Adrenal gland (tissue), 12 donors: ENCODE measurements around the gene PIGB. TPM values are rescaled to one million over a fixed set of nuclear protein-coding genes. Genes with fewer than 3 reads are reported as not detected.

ENCODE experiments used
- DNase-seq, 7 donors: peaks; one replicate each; pipeline ENCODE4 v3.0.0-alpha.2; 2019 to 2020
- H3K27ac ChIP-seq, 5 donors: fragments of 200-600 bp; sonication (generic) in 4 of 5; 1 replicate in 3 of 5; 2 replicates in 2 of 5; pipeline versions ENCODE4 v1.5.1 to v1.8.0; 2016 to 2020; ENCODE audit warnings: mild to moderate bottlenecking in 1 of 5
- H3K27me3 ChIP-seq: fragments of 200-600 bp; 2 replicates; pipeline ENCODE4 v1.8.0; 2021
- H3K36me3 ChIP-seq, 2 donors: fragments of 200-600 bp; replicated peaks in 1 of 2; 1 replicate in 1 of 2; 2 replicates in 1 of 2; pipeline versions ENCODE4 v1.5.1 to v1.8.0; 2018 to 2022
- H3K4me1 ChIP-seq, 2 donors: fragments of 200-600 bp; replicated peaks in 1 of 2; 1 replicate in 1 of 2; 2 replicates in 1 of 2; pipeline versions ENCODE4 v1.5.1 to v1.8.0; 2018 to 2021
- H3K4me3 ChIP-seq, 4 donors: fragments of 200-600 bp; sonication (generic) in 3 of 4; one replicate each; pipeline ENCODE4 v1.5.1; 2016 to 2018
- H3K9me3 ChIP-seq, 3 donors: fragments of 200-600 bp; sonication (generic) in 1 of 3; replicated peaks in 1 of 3; 1 replicate in 2 of 3; 2 replicates in 1 of 3; pipeline versions ENCODE4 v1.5.1 to v1.8.0; 2016 to 2021
- CTCF ChIP-seq, 6 experiments: fragments of 450-650 bp in 4 of 6; fragments of 200-600 bp in 2 of 6; sonication (generic) in 1 of 6; IDR thresholded peaks; 1 replicate in 5 of 6; 2 replicates in 1 of 6; pipeline versions ENCODE4 v1.5.1 to v1.8.0; 2016 to 2021; ENCODE audit warnings: antibody characterized with exemption in 6 of 6, mild to moderate bottlenecking in 2 of 6, moderate library complexity in 1 of 6
- POLR2A ChIP-seq, 2 donors: fragments of 450-650 bp; IDR thresholded peaks; one replicate each; pipeline ENCODE4 v1.6.1; 2017; ENCODE audit warnings: antibody characterized with exemption in 2 of 2, mild to moderate bottlenecking in 2 of 2, moderate library complexity in 1 of 2
- intact Hi-C, 2 donors: fragments of 100-400 bp; cut with DNase I; formaldehyde crosslinking; loops; one replicate each; pipeline versions ENCODE4 v1.14.1 to v1.15.0; 2022 to 2023
- microRNA counts, 2 donors: library from miRNA; unstranded; fragments of <30 nt; microRNA quantifications; one replicate each; lab custom pipeline; 2016
- microRNA-seq, 3 donors: library from miRNA; unstranded; fragments of <30 nt; microRNA quantifications; one replicate each; pipeline ENCODE4, GENCODE V29; 2017 to 2020
- polyA plus RNA-seq, 3 donors: library from polyadenylated mRNA; stranded (reverse); fragments of 200-250 nt in 2 of 3; fragments of 350-450 nt in 1 of 3; fragmentation: Illumina TruSeq in 1 of 3; extraction: RNeasy Lipid Tissue Mini Kit (QIAGEN cat#74804) in 1 of 3; gene quantifications; one replicate each; pipeline ENCODE4 v1.2.3, GENCODE V29; 2013 to 2014
- total RNA-seq, 9 donors: library from RNA; depleted of rRNA in 4 of 9; stranded (reverse); fragments of >200 nt in 4 of 9; fragments of 120-200 nt in 1 of 9; fragmentation: NEBNext Ultra II Directional in 1 of 9; extraction: Animal tissue kit (Norgen Biotek cat#: 25700) in 1 of 9; gene quantifications; one replicate each; pipeline versions ENCODE4 v1.1.0 to v1.2.4, GENCODE V29; 2013 to 2023
- donor health status: healthy with polysubstance abuse.
- donor health status: Bipolar disorder and iron deficiency.
- donor health status: DM: yes; HTN: yes; CAD: no.
- donor health status: DM: no; HTN: no; CAD: no.
- donor health status: DM: no; HTN: no; CAD: no.
- donor health status: DM: yes; HTN: yes; CAD: no.

Gene PIGB
- total and polyA plus RNA-seq, 12 donors, result 9.5 to 33.8 (median 15.6) TPM

GRCh38 chr15:55402707-55403106, 83.7 kb downstream of the PIGB start:
- no peaks in the 10 kb centered on the region for H3K27me3 ChIP-seq
- peak overlapping the region in 2 of 5 donors; percentile 17 to 56 for H3K27ac ChIP-seq
- no peaks in the 10 kb centered on the region for H3K9me3 ChIP-seq
- DNase-seq, result no peak
- TF ChIP-seq POLR2A (IDR thresholded peaks at IDR 0.05) (no peak), CTCF (IDR thresholded peaks at IDR 0.05) (no peak)
- intact Hi-C loops, result no loop called here
- no peaks in the 10 kb centered on the region for H3K36me3 ChIP-seq
- H3K4me3 ChIP-seq, result no peak overlapping the region
- peaks cover 7 to 41% of the 10 kb centered on the region in 2 donors for H3K4me1 ChIP-seq

GRCh38 chr15:55403531-55403930, 84.5 kb downstream of the PIGB start:
- DNase-seq, result no peak
- H3K27ac ChIP-seq, result peak overlapping the region in 2 of 5 donors; percentile 17 to 42
- no peak for TF ChIP-seq POLR2A (IDR thresholded peaks at IDR 0.05)
- TF ChIP-seq CTCF (IDR thresholded peaks at IDR 0.05), result no peak
- intact Hi-C loops, result no loop called here
- H3K9me3 ChIP-seq, result no peaks in the 10 kb centered on the region
- no peak overlapping the region for H3K4me3 ChIP-seq
- peaks cover 7 to 41% of the 10 kb centered on the region in 2 donors for H3K4me1 ChIP-seq
- no peaks in the 10 kb centered on the region for H3K27me3 ChIP-seq
- H3K36me3 ChIP-seq, result no peaks in the 10 kb centered on the region

MicroRNAs within 50 kb of the gene (microRNA counts, 767-probe panel; counts per million panel counts)
- microRNA hsa-miR-628-3p (lab: Ali Mortazavi, UCI), result 0 counts per million in 2 donors
- 0 counts per million in 2 donors for microRNA hsa-miR-628-5p (lab: Ali Mortazavi, UCI)

Small RNA genes within 50 kb of the gene (microRNA-seq; reads per million reads assigned to microRNA genes)
- 81.3 to 130 (median 83.3) reads per million in 3 donors for gene MIR628

Other genes starting within 250 kb of the PIGB start
- 10 to 100 TPM; 31.9 to 76.2 (median 52.0) TPM for gene RSL24D1, start 122.3 kb upstream of the PIGB start, total RNA-seq
- gene RSL24D1, start 122.3 kb upstream of the PIGB start, polyA plus RNA-seq, result 10 to 100 TPM; 43.0 to 52.3 (median 49.3) TPM
- gene RAB27A, start 29.4 kb upstream of the PIGB start, total RNA-seq, result 10 to 100 TPM in 8 of 9 donors, 1 to 10 TPM in 1; 7.1 to 78.3 (median 36.3) TPM
- gene RAB27A, start 29.4 kb upstream of the PIGB start, polyA plus RNA-seq, result 100 to 1,000 TPM in 1 of 3 donors, 10 to 100 TPM in 2; 12.6 to 102 (median 12.7) TPM
- 10 to 100 TPM; 11.1 to 22.0 (median 15.1) TPM for gene PIGBOS1, start 99 bp upstream of the PIGB start, total RNA-seq
- 10 to 100 TPM; 14.5 to 21.6 (median 17.4) TPM for gene PIGBOS1, start 99 bp upstream of the PIGB start, polyA plus RNA-seq
- 10 to 100 TPM; 44.4 to 85.7 (median 71.2) TPM for gene CCPG1, start 89.1 kb downstream of the PIGB start, total RNA-seq
- gene CCPG1, start 89.1 kb downstream of the PIGB start, polyA plus RNA-seq, result 100 to 1,000 TPM in 1 of 3 donors, 10 to 100 TPM in 2; 19.5 to 102 (median 21.6) TPM
- 1 to 10 TPM in 7 of 9 donors, under 1 TPM in 2; 0.75 to 6.4 (median 2.1) TPM for gene PIERCE2, start 89.3 kb downstream of the PIGB start, total RNA-seq
- gene PIERCE2, start 89.3 kb downstream of the PIGB start, polyA plus RNA-seq, result 1 to 10 TPM; 3.5 to 6.5 (median 4.3) TPM
- 1 to 10 TPM in 7 of 9 donors, under 1 TPM in 1, not detected in 1; 0.63 to 3.3 (median 1.8) TPM for gene DNAAF4, start 189.0 kb downstream of the PIGB start, total RNA-seq
- gene DNAAF4, start 189.0 kb downstream of the PIGB start, polyA plus RNA-seq, result 1 to 10 TPM; 3.7 to 6.4 (median 4.3) TPM